IMR-90 (cell line): ENCODE data around the gene NCKAP5L.

Source experiments
- BHLHE40 ChIP-seq: fragments of 150-350 bp; IDR thresholded peaks from 2 replicates; pipeline ENCODE4 v1.6.1; 2016; ENCODE audit warnings: mild to moderate bottlenecking, low read depth, low read length
- SMC3 ChIP-seq: fragments of 150-350 bp; IDR thresholded peaks from 2 replicates; pipeline ENCODE4 v1.6.1; 2016; ENCODE audit warnings: low read depth, mild to moderate bottlenecking, antibody characterized with exemption, low read length, moderate library complexity
- TF ChIP-seq, protein P1 (sequence below): conservative IDR thresholded peaks from 2 replicates; pipeline ENCODE4 v1.5.1; 2012; ENCODE audit warnings: mild to moderate bottlenecking, low read depth, low read length, improper control_type of control experiment
- TF ChIP-seq, protein P2 (sequence below): fragments of 150-350 bp; IDR thresholded peaks from 2 replicates; pipeline ENCODE4 v1.6.1; 2017; ENCODE audit warnings: mild to moderate bottlenecking, antibody characterized with exemption, low read length, low read depth

DNA sequence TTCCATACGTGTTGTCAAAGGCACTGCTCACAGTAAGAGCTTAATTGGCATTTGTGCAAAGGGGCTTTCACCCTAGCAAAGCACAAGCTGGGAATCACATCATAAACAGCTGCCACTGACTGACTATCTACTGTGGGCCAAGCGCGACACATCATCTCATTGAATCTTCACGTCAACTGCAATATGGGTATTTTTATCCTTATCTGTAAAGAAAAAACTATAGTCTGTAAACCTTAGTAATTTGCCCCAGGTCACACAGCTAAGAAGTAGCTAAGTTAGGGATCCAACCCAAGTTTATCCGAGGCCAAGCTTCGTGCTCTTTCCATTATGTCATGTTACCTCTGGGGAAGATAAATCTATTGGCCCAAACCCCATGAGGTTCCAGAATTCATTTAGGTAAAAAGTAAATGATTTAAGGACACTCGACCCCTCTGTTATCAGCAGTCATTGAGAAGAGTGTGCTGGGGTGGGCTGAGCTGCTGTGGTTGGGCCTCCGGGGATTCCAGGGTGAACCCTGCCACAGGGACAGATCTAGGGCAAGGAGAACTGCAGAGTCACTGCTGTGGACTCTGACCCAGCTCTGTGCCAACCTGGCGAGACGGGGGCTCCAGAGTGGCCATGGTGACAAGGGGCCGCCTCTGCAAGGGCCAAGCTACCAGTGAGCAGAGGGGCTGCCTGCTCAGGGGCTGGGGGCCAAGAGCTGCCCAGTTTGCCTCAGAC, 27.6 kb downstream of the NCKAP5L start:
- no peak for TF ChIP-seq BHLHE40
- TF ChIP-seq, protein P1, sequence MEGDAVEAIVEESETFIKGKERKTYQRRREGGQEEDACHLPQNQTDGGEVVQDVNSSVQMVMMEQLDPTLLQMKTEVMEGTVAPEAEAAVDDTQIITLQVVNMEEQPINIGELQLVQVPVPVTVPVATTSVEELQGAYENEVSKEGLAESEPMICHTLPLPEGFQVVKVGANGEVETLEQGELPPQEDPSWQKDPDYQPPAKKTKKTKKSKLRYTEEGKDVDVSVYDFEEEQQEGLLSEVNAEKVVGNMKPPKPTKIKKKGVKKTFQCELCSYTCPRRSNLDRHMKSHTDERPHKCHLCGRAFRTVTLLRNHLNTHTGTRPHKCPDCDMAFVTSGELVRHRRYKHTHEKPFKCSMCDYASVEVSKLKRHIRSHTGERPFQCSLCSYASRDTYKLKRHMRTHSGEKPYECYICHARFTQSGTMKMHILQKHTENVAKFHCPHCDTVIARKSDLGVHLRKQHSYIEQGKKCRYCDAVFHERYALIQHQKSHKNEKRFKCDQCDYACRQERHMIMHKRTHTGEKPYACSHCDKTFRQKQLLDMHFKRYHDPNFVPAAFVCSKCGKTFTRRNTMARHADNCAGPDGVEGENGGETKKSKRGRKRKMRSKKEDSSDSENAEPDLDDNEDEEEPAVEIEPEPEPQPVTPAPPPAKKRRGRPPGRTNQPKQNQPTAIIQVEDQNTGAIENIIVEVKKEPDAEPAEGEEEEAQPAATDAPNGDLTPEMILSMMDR: no peak
- no peak for TF ChIP-seq SMC3
- TF ChIP-seq, protein P2, sequence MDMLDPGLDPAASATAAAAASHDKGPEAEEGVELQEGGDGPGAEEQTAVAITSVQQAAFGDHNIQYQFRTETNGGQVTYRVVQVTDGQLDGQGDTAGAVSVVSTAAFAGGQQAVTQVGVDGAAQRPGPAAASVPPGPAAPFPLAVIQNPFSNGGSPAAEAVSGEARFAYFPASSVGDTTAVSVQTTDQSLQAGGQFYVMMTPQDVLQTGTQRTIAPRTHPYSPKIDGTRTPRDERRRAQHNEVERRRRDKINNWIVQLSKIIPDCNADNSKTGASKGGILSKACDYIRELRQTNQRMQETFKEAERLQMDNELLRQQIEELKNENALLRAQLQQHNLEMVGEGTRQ: no peak
